A673 (cell line): ENCODE data around the gene LRP1-AS.

ENCODE experiments used
- EZH2 ChIP-seq: fragments of 200-600 bp; sonication (generic); IDR thresholded peaks from 2 replicates; pipeline ENCODE4 v1.6.1; 2017; ENCODE audit warnings: borderline replicate concordance, low read depth, mild to moderate bottlenecking, mixed read lengths, antibody characterized with exemption, low read length; ENCODE audit not compliant: poor library complexity, severe bottlenecking
- TF ChIP-seq, protein P1 (sequence below): fragments of 300-800, 200-600 bp; sonication (generic); conservative IDR thresholded peaks from 2 replicates; pipeline ENCODE4 v1.5.1; 2017; ENCODE audit warnings: low read depth, mild to moderate bottlenecking, antibody characterized with exemption, low read length, moderate library complexity, mixed read lengths

DNA sequence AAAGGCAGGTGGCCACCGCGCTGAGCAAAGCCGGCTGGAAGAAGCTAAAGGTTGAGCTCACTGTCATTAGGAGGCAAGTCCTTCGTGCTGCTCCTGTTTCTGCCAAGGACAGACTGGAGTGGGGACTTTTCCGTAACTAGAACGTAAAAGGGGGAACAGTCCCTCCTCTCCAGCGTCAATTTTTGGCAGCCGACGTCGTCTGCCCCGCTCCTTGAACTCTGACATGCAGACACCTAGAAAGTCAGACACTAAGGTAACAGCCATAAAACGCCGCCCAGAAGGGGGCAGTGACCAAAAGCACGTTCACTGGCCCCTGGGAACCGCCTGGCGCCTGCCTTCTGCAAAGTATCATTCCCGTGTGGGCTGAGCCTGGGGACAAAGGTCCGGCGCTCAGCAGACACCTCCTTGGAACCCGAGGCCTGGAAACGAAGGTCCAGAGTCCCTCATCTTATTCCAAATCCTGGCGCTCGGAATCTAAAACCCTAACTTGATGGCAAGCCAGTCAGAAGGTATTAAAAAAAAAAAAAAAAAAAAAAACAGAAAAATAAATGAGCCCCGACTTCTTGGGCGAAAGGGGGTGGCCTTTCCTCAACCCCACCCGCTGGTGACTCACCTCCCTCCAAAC lies 20.2 kb downstream of the LRP1-AS start:
- TF ChIP-seq, protein P1, sequence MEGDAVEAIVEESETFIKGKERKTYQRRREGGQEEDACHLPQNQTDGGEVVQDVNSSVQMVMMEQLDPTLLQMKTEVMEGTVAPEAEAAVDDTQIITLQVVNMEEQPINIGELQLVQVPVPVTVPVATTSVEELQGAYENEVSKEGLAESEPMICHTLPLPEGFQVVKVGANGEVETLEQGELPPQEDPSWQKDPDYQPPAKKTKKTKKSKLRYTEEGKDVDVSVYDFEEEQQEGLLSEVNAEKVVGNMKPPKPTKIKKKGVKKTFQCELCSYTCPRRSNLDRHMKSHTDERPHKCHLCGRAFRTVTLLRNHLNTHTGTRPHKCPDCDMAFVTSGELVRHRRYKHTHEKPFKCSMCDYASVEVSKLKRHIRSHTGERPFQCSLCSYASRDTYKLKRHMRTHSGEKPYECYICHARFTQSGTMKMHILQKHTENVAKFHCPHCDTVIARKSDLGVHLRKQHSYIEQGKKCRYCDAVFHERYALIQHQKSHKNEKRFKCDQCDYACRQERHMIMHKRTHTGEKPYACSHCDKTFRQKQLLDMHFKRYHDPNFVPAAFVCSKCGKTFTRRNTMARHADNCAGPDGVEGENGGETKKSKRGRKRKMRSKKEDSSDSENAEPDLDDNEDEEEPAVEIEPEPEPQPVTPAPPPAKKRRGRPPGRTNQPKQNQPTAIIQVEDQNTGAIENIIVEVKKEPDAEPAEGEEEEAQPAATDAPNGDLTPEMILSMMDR, result no peak
- no peak for TF ChIP-seq EZH2
